Liver (tissue), 9 donors: ENCODE data around the gene GJC1. TPM values are rescaled to one million over a fixed set of nuclear protein-coding genes. Genes with fewer than 3 reads are reported as not detected.

Experiments
- DNase-seq: peaks from one replicate; pipeline ENCODE4 v3.0.0-alpha.2; 2017; ENCODE audit warnings: low spot score
- H3K27ac ChIP-seq, 2 donors: one replicate each; pipeline ENCODE4 v1.7.0; 2013; ENCODE audit warnings: inconsistent platforms in 2 of 2, low read length in 2 of 2, control low read depth in 1 of 2, low read depth in 1 of 2, mild to moderate bottlenecking in 1 of 2
- H3K27me3 ChIP-seq, 4 donors: one replicate each; pipeline versions ENCODE4 v1.6.1 to v1.7.0; 2013; ENCODE audit warnings: low read length in 3 of 4, inconsistent platforms in 1 of 4, mild to moderate bottlenecking in 1 of 4, moderate library complexity in 1 of 4; ENCODE audit not compliant: control insufficient read depth in 4 of 4, insufficient read depth in 4 of 4
- H3K36me3 ChIP-seq, 4 donors: one replicate each; pipeline versions ENCODE4 v1.6.1 to v1.7.0; 2013; ENCODE audit warnings: low read length in 3 of 4, mild to moderate bottlenecking in 3 of 4, low read depth in 1 of 4, moderate library complexity in 1 of 4; ENCODE audit not compliant: control insufficient read depth in 4 of 4, insufficient read depth in 3 of 4
- H3K4me1 ChIP-seq, 4 donors: one replicate each; pipeline versions ENCODE4 v1.6.1 to v1.7.0; 2013; ENCODE audit warnings: low read length in 3 of 4, mild to moderate bottlenecking in 3 of 4, moderate library complexity in 1 of 4; ENCODE audit not compliant: control insufficient read depth in 4 of 4, insufficient read depth in 4 of 4
- H3K4me3 ChIP-seq, 3 donors: one replicate each; pipeline versions ENCODE4 v1.6.1 to v1.7.0; 2013; ENCODE audit warnings: low read length in 3 of 3, control low read depth in 1 of 3, low read depth in 1 of 3, mild to moderate bottlenecking in 1 of 3
- H3K9ac ChIP-seq, 2 donors: one replicate each; pipeline ENCODE4 v1.7.0; 2013; ENCODE audit warnings: low read length in 2 of 2, mild to moderate bottlenecking in 2 of 2, moderate library complexity in 2 of 2, control low read depth in 1 of 2, low read depth in 1 of 2
- H3K9me3 ChIP-seq, 4 donors: one replicate each; pipeline versions ENCODE4 v1.6.1 to v1.7.0; 2013; ENCODE audit warnings: low read length in 3 of 4; ENCODE audit not compliant: control insufficient read depth in 4 of 4
- EGR1 ChIP-seq, 2 donors: IDR thresholded peaks; 2 replicates each; pipeline ENCODE4 v1.6.1; 2016 to 2018; ENCODE audit warnings: antibody characterized with exemption in 2 of 2, low read depth in 2 of 2
- FOXA1 ChIP-seq: IDR thresholded peaks from 2 replicates; pipeline ENCODE4 v1.6.1; 2016; ENCODE audit warnings: antibody characterized with exemption
- FOXA2 ChIP-seq: IDR thresholded peaks from 2 replicates; pipeline ENCODE4 v1.6.1; 2016; ENCODE audit warnings: antibody characterized with exemption
- GABPA ChIP-seq, 2 donors: IDR thresholded peaks in 1 of 2; conservative IDR thresholded peaks in 1 of 2; 2 replicates each; pipeline ENCODE4 v1.6.1; 2016; ENCODE audit warnings: antibody characterized with exemption in 2 of 2, mild to moderate bottlenecking in 1 of 2, moderate library complexity in 1 of 2
- HNF4A ChIP-seq, 2 donors: conservative IDR thresholded peaks; 2 replicates each; pipeline ENCODE4 v1.6.1; 2016; ENCODE audit warnings: antibody characterized with exemption in 2 of 2, mild to moderate bottlenecking in 2 of 2
- JUND ChIP-seq, 2 donors: IDR thresholded peaks; 2 replicates each; pipeline ENCODE4 v1.6.1; 2016; ENCODE audit warnings: antibody characterized with exemption in 2 of 2
- NR2F2 ChIP-seq: IDR thresholded peaks from 2 replicates; pipeline ENCODE4 v1.6.1; 2016; ENCODE audit warnings: antibody characterized with exemption
- RAD21 ChIP-seq, 2 donors: IDR thresholded peaks; 2 replicates each; pipeline ENCODE4 v1.6.1; 2016; ENCODE audit warnings: antibody characterized with exemption in 2 of 2, mild to moderate bottlenecking in 2 of 2
- RXRA ChIP-seq, 2 donors: IDR thresholded peaks; 2 replicates each; pipeline ENCODE4 v1.6.1; 2017 to 2018; ENCODE audit warnings: antibody characterized with exemption in 2 of 2, mild to moderate bottlenecking in 1 of 2
- SP1 ChIP-seq: IDR thresholded peaks from 2 replicates; pipeline ENCODE4 v1.6.1; 2018; ENCODE audit warnings: antibody characterized with exemption, mild to moderate bottlenecking
- TAF1 ChIP-seq: conservative IDR thresholded peaks from 2 replicates; pipeline ENCODE4 v1.6.1; 2016; ENCODE audit warnings: antibody characterized with exemption, mild to moderate bottlenecking
- WGBS: extraction: QIAGEN DNeasy Blood & Tissue Kit; methylation state at CpG from one replicate; pipeline ENCODE4 v1.1.7; 2013; 5-methylcytosine and 5-hydroxymethylcytosine counted together
- polyA plus RNA-seq, 2 donors: library from polyadenylated mRNA; stranded (reverse) in 1 of 2; unstranded in 1 of 2; fragments of 200-250 nt in 1 of 2; fragments of >200 nt in 1 of 2; fragmentation: Nextera tagmentation in 1 of 2; extraction: Ambion mirVana in 1 of 2; gene quantifications; one replicate each; pipeline versions ENCODE4 v1.2.1 to v1.2.3, GENCODE V29; 2013 to 2015
- total RNA-seq, 2 donors: library from RNA; depleted of rRNA; stranded (reverse); fragments of >200 nt; gene quantifications; one replicate each; pipeline ENCODE4 v1.2.3, GENCODE V29; 2014
- TF ChIP-seq, protein P1 (sequence below): IDR thresholded peaks from 2 replicates; pipeline ENCODE4 v1.6.1; 2016; ENCODE audit warnings: antibody characterized with exemption
- TF ChIP-seq, protein P2 (sequence below): fragments of 150-350 bp; IDR thresholded peaks from 2 replicates; pipeline ENCODE4 v1.5.1; 2017; ENCODE audit warnings: improper control_type of control experiment, low read depth, low read length; ENCODE audit not compliant: missing input control
- TF ChIP-seq, protein P3 (sequence below): IDR thresholded peaks from 2 replicates; pipeline ENCODE4 v1.6.1; 2016; ENCODE audit warnings: antibody characterized with exemption
- TF ChIP-seq, protein P4 (sequence below): IDR thresholded peaks from 2 replicates; pipeline ENCODE4 v1.6.1; 2016; ENCODE audit warnings: antibody characterized with exemption
- donor health status: healthy.
- donor health status: healthy.
- donor health status: healthy.
- donor health status: healthy.
- donor health status: healthy.

GJC1 gene
- total and polyA plus RNA-seq, 4 donors = 0.17 to 1.4 (median 0.77) TPM

DNA sequence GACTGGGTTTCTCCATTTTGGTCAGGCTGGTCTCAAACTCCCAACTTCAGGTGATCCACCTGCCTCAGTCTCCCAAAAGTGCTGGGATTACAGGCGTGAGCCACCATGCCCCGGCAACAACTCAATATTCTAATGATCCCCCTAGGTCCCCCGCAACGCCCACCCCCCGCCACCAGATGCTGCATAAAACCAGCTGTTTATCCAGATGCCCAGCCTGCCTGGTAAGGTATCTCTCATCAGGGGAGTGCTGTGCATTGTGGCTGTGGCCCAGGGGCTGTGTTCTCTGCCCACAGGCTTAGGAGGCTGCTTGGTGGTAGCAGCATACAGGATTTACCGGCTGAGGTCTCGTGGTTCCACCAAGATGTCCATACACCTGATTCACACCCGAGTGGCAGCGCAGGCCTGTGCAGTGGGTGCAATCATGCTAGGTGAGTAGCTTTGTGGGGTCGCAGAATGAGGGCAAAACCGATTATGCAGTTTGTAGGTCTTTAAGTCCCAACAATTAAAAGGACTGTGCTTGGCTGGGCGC, 18.9 kb upstream of the GJC1 start:
- Histone ChIP-seq H3K27me3 (no peaks in the 10 kb centered on the region), H3K27ac (no peak overlapping the region), H3K9me3 (no peaks in the 10 kb centered on the region), H3K4me3 (no peak overlapping the region), H3K36me3 (peaks cover 11 to 42% (median 32%) of the 10 kb centered on the region in 4 donors), H3K9ac (no peak overlapping the region), H3K4me1 (no peaks in the 10 kb centered on the region)
- no peak for DNase-seq
- WGBS = 95% methylated on average over 12 of the region's 12 CpGs
- no peak for TF ChIP-seq TAF1
- TF ChIP-seq GABPA (IDR thresholded peaks at IDR 0.05 in 1 of 2, conservative IDR thresholded peaks at IDR 0.05 in 1 of 2) = no peak

DNA sequence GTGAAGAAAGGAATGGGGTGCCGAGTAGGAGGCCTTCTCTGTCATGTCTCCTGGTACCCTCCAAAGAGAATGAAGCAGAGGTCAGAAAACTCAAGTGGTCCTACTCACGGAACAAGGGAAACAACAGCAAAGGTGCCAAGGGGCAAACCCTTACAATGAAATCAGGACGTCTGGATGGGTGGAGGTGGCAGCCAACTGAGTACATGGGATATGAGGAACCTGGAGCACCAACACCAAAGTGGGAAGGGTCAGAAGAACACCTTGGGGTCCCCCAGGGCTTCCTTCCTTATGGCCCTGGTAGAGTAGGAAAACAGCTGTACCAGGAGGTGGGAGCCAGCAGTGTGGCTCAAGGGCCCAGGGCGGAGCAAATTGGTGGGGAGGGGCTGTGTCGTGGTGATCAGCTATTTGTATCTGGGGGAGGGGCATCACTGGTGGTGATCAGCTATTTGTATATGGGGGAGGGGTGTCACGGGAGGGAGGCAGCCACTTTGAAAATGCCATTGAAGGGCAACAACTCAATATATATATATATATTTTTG, 18.2 kb upstream of the GJC1 start:
- 65% methylated on average over 6 of the region's 6 CpGs for WGBS
- H3K27ac ChIP-seq = no peak overlapping the region
- no peaks in the 10 kb centered on the region for H3K9me3 ChIP-seq
- no peaks in the 10 kb centered on the region for H3K27me3 ChIP-seq
- DNase-seq = no peak
- no peaks in the 10 kb centered on the region for H3K4me1 ChIP-seq
- H3K9ac ChIP-seq = no peak overlapping the region
- peaks cover 11 to 35% (median 27%) of the 10 kb centered on the region in 4 donors for H3K36me3 ChIP-seq
- H3K4me3 ChIP-seq = no peak overlapping the region
- TF ChIP-seq GABPA (IDR thresholded peaks at IDR 0.05 in 1 of 2, conservative IDR thresholded peaks at IDR 0.05 in 1 of 2) (no peak), JUND (IDR thresholded peaks at IDR 0.05) (no peak), EGR1 (IDR thresholded peaks at IDR 0.05; ENCODE audit: low read depth in 2 of 2) (no peak), RAD21 (IDR thresholded peaks at IDR 0.05) (no peak), RXRA (IDR thresholded peaks at IDR 0.05) (no peak), SP1 (no peak), TAF1 (no peak), FOXA2 (no peak), FOXA1 (no peak), HNF4A (conservative IDR thresholded peaks at IDR 0.05) (no peak)
- TF ChIP-seq, protein P1, sequence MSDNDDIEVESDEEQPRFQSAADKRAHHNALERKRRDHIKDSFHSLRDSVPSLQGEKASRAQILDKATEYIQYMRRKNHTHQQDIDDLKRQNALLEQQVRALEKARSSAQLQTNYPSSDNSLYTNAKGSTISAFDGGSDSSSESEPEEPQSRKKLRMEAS = no peak
- TF ChIP-seq, protein P2, sequence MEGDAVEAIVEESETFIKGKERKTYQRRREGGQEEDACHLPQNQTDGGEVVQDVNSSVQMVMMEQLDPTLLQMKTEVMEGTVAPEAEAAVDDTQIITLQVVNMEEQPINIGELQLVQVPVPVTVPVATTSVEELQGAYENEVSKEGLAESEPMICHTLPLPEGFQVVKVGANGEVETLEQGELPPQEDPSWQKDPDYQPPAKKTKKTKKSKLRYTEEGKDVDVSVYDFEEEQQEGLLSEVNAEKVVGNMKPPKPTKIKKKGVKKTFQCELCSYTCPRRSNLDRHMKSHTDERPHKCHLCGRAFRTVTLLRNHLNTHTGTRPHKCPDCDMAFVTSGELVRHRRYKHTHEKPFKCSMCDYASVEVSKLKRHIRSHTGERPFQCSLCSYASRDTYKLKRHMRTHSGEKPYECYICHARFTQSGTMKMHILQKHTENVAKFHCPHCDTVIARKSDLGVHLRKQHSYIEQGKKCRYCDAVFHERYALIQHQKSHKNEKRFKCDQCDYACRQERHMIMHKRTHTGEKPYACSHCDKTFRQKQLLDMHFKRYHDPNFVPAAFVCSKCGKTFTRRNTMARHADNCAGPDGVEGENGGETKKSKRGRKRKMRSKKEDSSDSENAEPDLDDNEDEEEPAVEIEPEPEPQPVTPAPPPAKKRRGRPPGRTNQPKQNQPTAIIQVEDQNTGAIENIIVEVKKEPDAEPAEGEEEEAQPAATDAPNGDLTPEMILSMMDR = no peak
- TF ChIP-seq, protein P3, sequence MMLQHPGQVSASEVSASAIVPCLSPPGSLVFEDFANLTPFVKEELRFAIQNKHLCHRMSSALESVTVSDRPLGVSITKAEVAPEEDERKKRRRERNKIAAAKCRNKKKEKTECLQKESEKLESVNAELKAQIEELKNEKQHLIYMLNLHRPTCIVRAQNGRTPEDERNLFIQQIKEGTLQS = no peak
- TF ChIP-seq, protein P4, sequence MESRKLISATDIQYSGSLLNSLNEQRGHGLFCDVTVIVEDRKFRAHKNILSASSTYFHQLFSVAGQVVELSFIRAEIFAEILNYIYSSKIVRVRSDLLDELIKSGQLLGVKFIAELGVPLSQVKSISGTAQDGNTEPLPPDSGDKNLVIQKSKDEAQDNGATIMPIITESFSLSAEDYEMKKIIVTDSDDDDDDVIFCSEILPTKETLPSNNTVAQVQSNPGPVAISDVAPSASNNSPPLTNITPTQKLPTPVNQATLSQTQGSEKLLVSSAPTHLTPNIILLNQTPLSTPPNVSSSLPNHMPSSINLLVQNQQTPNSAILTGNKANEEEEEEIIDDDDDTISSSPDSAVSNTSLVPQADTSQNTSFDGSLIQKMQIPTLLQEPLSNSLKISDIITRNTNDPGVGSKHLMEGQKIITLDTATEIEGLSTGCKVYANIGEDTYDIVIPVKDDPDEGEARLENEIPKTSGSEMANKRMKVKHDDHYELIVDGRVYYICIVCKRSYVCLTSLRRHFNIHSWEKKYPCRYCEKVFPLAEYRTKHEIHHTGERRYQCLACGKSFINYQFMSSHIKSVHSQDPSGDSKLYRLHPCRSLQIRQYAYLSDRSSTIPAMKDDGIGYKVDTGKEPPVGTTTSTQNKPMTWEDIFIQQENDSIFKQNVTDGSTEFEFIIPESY = no peak

DNA sequence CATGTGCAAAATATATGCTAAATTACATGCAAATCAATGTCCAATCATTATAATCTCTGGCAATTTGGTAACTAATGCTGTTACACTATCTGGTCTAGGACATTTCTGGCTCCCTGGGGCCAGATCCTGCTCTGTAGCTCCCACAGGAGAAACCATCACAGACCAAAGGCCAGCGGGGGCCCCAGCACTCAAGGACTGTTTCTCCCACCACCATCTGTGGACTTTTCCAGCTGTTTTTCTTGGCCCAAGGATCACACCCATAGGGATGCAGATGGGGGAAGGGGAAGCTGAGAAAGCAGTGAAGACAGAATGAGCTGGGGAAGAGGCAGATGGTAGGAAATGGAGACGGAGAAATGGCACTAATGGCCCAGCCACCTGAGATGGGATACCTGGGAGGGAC, 17.5 kb upstream of the GJC1 start, which contains the start of gene HIGD1B:
TSS of gene HIGD1B (plus strand) at position 298 of the 400 bp plus-strand sequence. CDS start 270 bp downstream, outside the sequence.
- DNase-seq = no peak
- Histone ChIP-seq H3K4me1 (no peaks in the 10 kb centered on the region), H3K27me3 (no peaks in the 10 kb centered on the region), H3K4me3 (no peak within 1 kb of the TSS), H3K9ac (no peak within 1 kb of the TSS), H3K9me3 (no peaks in the 10 kb centered on the region), H3K36me3 (peaks cover 11 to 28% (median 23%) of the 10 kb centered on the region in 4 donors), H3K27ac (no peak within 1 kb of the TSS)
- WGBS = 83% methylated on average over 2 of the region's 2 CpGs
- TF ChIP-seq, protein P2 = no peak
- TF ChIP-seq RAD21 (IDR thresholded peaks at IDR 0.05) = no peak
- TF ChIP-seq, protein P3 = no peak
- TF ChIP-seq RXRA (IDR thresholded peaks at IDR 0.05) = no peak
- TF ChIP-seq HNF4A (conservative IDR thresholded peaks at IDR 0.05) = no peak
- no peak for TF ChIP-seq NR2F2
- TF ChIP-seq, protein P1 = no peak
- TF ChIP-seq FOXA2 = no peak
- TF ChIP-seq FOXA1 = no peak
